Endothelial cell of umbilical vein (primary cell): ENCODE measurements around the gene PLAC1. TPM values are rescaled to one million over a fixed set of nuclear protein-coding genes. Genes with fewer than 3 reads are reported as not detected.

Experiments used
- BruUV-seq: library from RNA; stranded (reverse); fragments of 400-500 nt; replicated peaks from 2 replicates; lab custom pipeline; 2021; lab: Mats Ljungman, UMichigan
- CTCF ChIA-PET: fragments of 300-600, 350-600 bp; sonication (Branson Sonifier 250); formaldehyde crosslinking; loops from one replicate; lab custom pipeline; 2021; ENCODE audit warnings: antibody characterized with exemption, inconsistent platforms; lab: Charles Lee
- POLR2A ChIA-PET: fragments of 300-600, 350-600 bp; sonication (Branson Sonifier 250); formaldehyde crosslinking; loops from one replicate; lab custom pipeline; 2021; ENCODE audit warnings: antibody characterized with exemption, inconsistent platforms; lab: Charles Lee
- DNase-seq: peaks from one replicate; pipeline ENCODE4 v3.0.0-alpha.2; 2011; ENCODE audit warnings: low read depth, low spot score
- FAIRE-seq: peaks from 2 replicates; lab custom pipeline; 2011; peaks lifted over from hg19 to GRCh38; lab: Jason Lieb, UNC
- H2AFZ ChIP-seq: 2 replicates; pipeline ENCODE4 v1.6.0; 2012; ENCODE audit warnings: low read depth, low read length, control low read depth, inconsistent platforms
- H3K27ac ChIP-seq: 2 replicates; pipeline ENCODE4 v1.5.1; 2011; ENCODE audit warnings: low read depth, mild to moderate bottlenecking, control low read depth, low read length, moderate library complexity; ENCODE audit not compliant: insufficient read depth
- H3K27me3 ChIP-seq, 2 experiments: 2 replicates each; pipeline versions ENCODE4 v1.6.0 to v1.6.1; 2011; ENCODE audit warnings: low read length in 2 of 2, mixed read lengths in 1 of 2; ENCODE audit not compliant: control insufficient read depth in 2 of 2, insufficient read depth in 2 of 2
- H3K36me3 ChIP-seq, 2 experiments: 2 replicates in 1 of 2; 3 replicates in 1 of 2; pipeline ENCODE4 v1.5.1; 2011; ENCODE audit warnings: low read length in 2 of 2, mild to moderate bottlenecking in 1 of 2, moderate library complexity in 1 of 2; ENCODE audit not compliant: control insufficient read depth in 2 of 2, insufficient read depth in 2 of 2; ENCODE audit errors: extremely low read depth in 1 of 2
- H3K4me1 ChIP-seq: 3 replicates; pipeline ENCODE4 v1.5.1; 2011; ENCODE audit warnings: mild to moderate bottlenecking, low read length; ENCODE audit not compliant: control insufficient read depth, insufficient read depth; ENCODE audit errors: extremely low read depth
- H3K4me2 ChIP-seq: 2 replicates; pipeline ENCODE4 v1.6.1; 2011; ENCODE audit warnings: low read length, control low read depth, mixed read lengths; ENCODE audit not compliant: insufficient read depth
- H3K4me3 ChIP-seq, 3 experiments: fragments of 200-600 bp in 1 of 3; sonication (generic), shearing (Covaris generic) in 1 of 3; replicated peaks in 1 of 3; 2 replicates each; pipeline ENCODE4 v1.5.1; 2011 to 2016; ENCODE audit warnings: control low read depth in 3 of 3, low read length in 3 of 3, mild to moderate bottlenecking in 2 of 3, inconsistent platforms in 1 of 3, low read depth in 1 of 3, moderate library complexity in 1 of 3; ENCODE audit not compliant: insufficient read depth in 1 of 3
- H3K79me2 ChIP-seq: 2 replicates; pipeline ENCODE4 v1.6.0; 2012; ENCODE audit warnings: low read length, inconsistent platforms; ENCODE audit not compliant: control insufficient read depth, insufficient read depth
- H3K9ac ChIP-seq: replicated peaks from 2 replicates; pipeline ENCODE3; 2011; ENCODE audit warnings: low read length, control low read depth; ENCODE audit not compliant: insufficient read depth; ENCODE audit errors: extremely low read depth
- H3K9me1 ChIP-seq: replicated peaks from 3 replicates; pipeline ENCODE4 v1.6.0; 2011; ENCODE audit warnings: mild to moderate bottlenecking, low read length; ENCODE audit not compliant: control insufficient read depth, insufficient read depth; ENCODE audit errors: extremely low read depth
- H3K9me3 ChIP-seq: replicated peaks from 2 replicates; pipeline ENCODE4 v1.5.1; 2012; ENCODE audit warnings: low read length, inconsistent platforms; ENCODE audit not compliant: control insufficient read depth, insufficient read depth
- H4K20me1 ChIP-seq: replicated peaks from 2 replicates; pipeline ENCODE3; 2011; ENCODE audit warnings: mild to moderate bottlenecking, low read length; ENCODE audit not compliant: control insufficient read depth, insufficient read depth; ENCODE audit errors: extremely low read depth
- CTCF ChIP-seq, 2 donors: IDR thresholded peaks; 1 replicate in 1 of 2; 2 replicates in 1 of 2; pipeline ENCODE4 v1.5.1; 2011; ENCODE audit warnings: low read length in 2 of 2, mild to moderate bottlenecking in 2 of 2, moderate library complexity in 2 of 2, control low read depth in 1 of 2, inconsistent platforms in 1 of 2, low read depth in 1 of 2; ENCODE audit not compliant: insufficient read depth in 1 of 2; ENCODE audit errors: extremely low read depth in 1 of 2
- EZH2 ChIP-seq: IDR thresholded peaks from 2 replicates; pipeline ENCODE4 v1.6.1; 2012; ENCODE audit warnings: borderline replicate concordance, low read depth, mild to moderate bottlenecking, moderate library complexity, low read length, inconsistent platforms; ENCODE audit not compliant: severe bottlenecking
- FOS ChIP-seq: IDR thresholded peaks from 2 replicates; pipeline ENCODE4 v1.6.1; 2011; ENCODE audit warnings: mild to moderate bottlenecking, low read length, moderate library complexity, borderline replicate concordance; ENCODE audit not compliant: insufficient read depth
- GATA2 ChIP-seq: IDR thresholded peaks from 2 replicates; pipeline ENCODE4 v1.7.0; 2011; ENCODE audit warnings: low read depth, mild to moderate bottlenecking, moderate library complexity, mixed read lengths, low read length; ENCODE audit not compliant: insufficient read length, insufficient read depth
- JUN ChIP-seq: IDR thresholded peaks from 2 replicates; pipeline ENCODE4 v1.6.1; 2011; ENCODE audit warnings: borderline replicate concordance, low read depth; ENCODE audit not compliant: insufficient read length, insufficient read depth
- MAX ChIP-seq: IDR thresholded peaks from 2 replicates; pipeline ENCODE4 v1.6.1; 2011; ENCODE audit not compliant: insufficient read depth, insufficient read length
- MYC ChIP-seq: IDR thresholded peaks from one replicate; pipeline ENCODE4 v1.6.1; 2011; ENCODE audit warnings: mild to moderate bottlenecking, low read depth, low read length
- POLR2A ChIP-seq: IDR thresholded peaks from 2 replicates; pipeline ENCODE4 v1.6.1; 2012; ENCODE audit warnings: low read depth, mild to moderate bottlenecking, control low read depth, low read length
- POLR2AphosphoS5 ChIP-seq: IDR thresholded peaks from 2 replicates; pipeline ENCODE4 v1.6.1; 2012; ENCODE audit warnings: low read depth, mild to moderate bottlenecking, control low read depth, low read length, moderate library complexity; ENCODE audit not compliant: insufficient read depth
- dilution Hi-C: fragments of 300-500 bp; cut with MboI; formaldehyde crosslinking; loops from one replicate; pipeline ENCODE4 v1.15.0; 2019; ENCODE audit warnings: low sequenced_read_pairs; ENCODE audit not compliant: extremely low pct_ligation_motif_present
- intact Hi-C: fragments of 100-400 bp; cut with micrococcal nuclease; formaldehyde crosslinking; loops from one replicate; pipeline ENCODE4 v1.10.0; 2022
- polyA plus RNA-seq, 4 experiments: library from polyadenylated mRNA; depleted of rRNA in 3 of 4; stranded (reverse) in 3 of 4; unstranded in 1 of 4; fragments of >200 nt; gene quantifications; 2 replicates each; pipeline versions ENCODE4 v1.2.1 to v1.2.3, GENCODE V29; 2011 to 2012; ENCODE audit warnings: missing spikeins in 1 of 4
- total RNA-seq: library from RNA; stranded (reverse); gene quantifications from 2 replicates; pipeline ENCODE4 v1.2.3, GENCODE V29; 2021

PLAC1 gene
- total and polyA plus RNA-seq, 2 donors (not counting 3 experiments of a cell fraction or from before 2014, with no cell fraction given), result 0.58 to 2.4 TPM

DNA sequence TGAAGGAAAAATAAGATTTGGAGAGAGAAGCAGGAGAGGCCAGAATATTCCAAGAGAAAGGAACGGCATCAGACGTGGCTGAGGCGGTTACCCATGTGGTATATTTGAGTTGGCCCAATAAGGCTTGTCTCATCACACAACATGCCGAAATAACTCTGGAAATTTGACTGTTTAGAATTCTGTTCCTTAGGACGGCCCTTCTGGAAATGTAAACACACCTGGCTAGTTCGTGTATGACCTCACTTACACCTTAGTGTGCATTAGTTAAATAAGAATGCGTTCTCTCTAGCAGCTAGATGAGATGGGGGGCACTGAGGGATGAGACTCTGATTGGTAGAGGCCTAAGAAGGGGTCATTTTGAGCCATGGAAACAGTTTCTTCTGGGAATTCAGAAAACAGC is 33.2 kb upstream of the PLAC1 start:
- peaks cover 44% of the 10 kb centered on the region for H3K4me1 ChIP-seq
- FAIRE-seq (no peak), DNase-seq (no peak)
- H3K27ac ChIP-seq, result no peak overlapping the region
- H3K36me3 ChIP-seq, result no peaks in the 10 kb centered on the region
- intact Hi-C loops (no loop called here), dilution Hi-C loops (no loop called here)
- TF ChIP-seq JUN (no peak), EZH2 (no peak), GATA2 (no peak), MAX (no peak), MYC (no peak), POLR2AphosphoS5 (no peak), CTCF (IDR thresholded peaks at IDR 0.05; ENCODE audit: extremely low read depth in 1 of 2, insufficient read depth in 1 of 2, low read depth in 1 of 2, low read length in 2 of 2) (no peak), FOS (no peak), POLR2A (no peak)
- no TSS peak for BruUV-seq
- H3K9me1 ChIP-seq, result no peaks in the 10 kb centered on the region
- H3K79me2 ChIP-seq, result no peaks in the 10 kb centered on the region
- H3K4me3 ChIP-seq, result no peak overlapping the region
- H2AFZ ChIP-seq, result no peak overlapping the region
- ChIA-PET POLR2A (no interaction called here), CTCF (no interaction called here)
- no peak overlapping the region for H3K4me2 ChIP-seq
- no peaks in the 10 kb centered on the region for H3K9me3 ChIP-seq
- no peak overlapping the region for H3K9ac ChIP-seq
- H3K27me3 ChIP-seq, result no peaks in the 10 kb centered on the region
- H4K20me1 ChIP-seq, result no peaks in the 10 kb centered on the region
